ENCODE results near the gene STX7.

Gene STX7

GRCh38 chr6:132412656-132413498 is 100.0 kb downstream of the STX7 start:
- DNase-seq, result no peak

- no peak for DNase-seq
Observed at GRCh38 chr6:132411296-132411695, 101.6 kb downstream of the STX7 start.

- no peak for DNase-seq
Observed at GRCh38 chr6:132410830-132411229, 102.1 kb downstream of the STX7 start.

- DNase-seq, result no peak
Observed at GRCh38 chr6:132405143-132405915, 107.6 kb downstream of the STX7 start.

GRCh38 chr6:132404736-132405135 is 108.2 kb downstream of the STX7 start:
- DNase-seq, result no peak

- no peak for DNase-seq
Observed at GRCh38 chr6:132404330-132404729, 108.6 kb downstream of the STX7 start.

GRCh38 chr6:132401618-132402285 is 111.2 kb downstream of the STX7 start:
- DNase-seq, result no peak

- DNase-seq, result no peak
Observed at GRCh38 chr6:132400883-132401617, 111.9 kb downstream of the STX7 start, which contains the start of gene MOXD1. TSS of gene MOXD1 (minus strand) at chr6:132401475. CDS start at chr6:132401426, 49 bp downstream.

- DNase-seq, result no peak
Observed at GRCh38 chr6:132400555-132400882, 112.4 kb downstream of the STX7 start.

GRCh38 chr6:132399376-132400074 is 113.4 kb downstream of the STX7 start:
- no peak for DNase-seq

All from NCI-H524 treated with DMSO at 0.1 percent for 48 hours (cell line).